Activated CD4-positive, CD25-positive, alpha-beta regulatory T cell treated with anti-CD3 and anti-CD28 coated beads, Interleukin-2, amount 50 U/mL, for 16 hours (primary cell): ENCODE measurements around the gene AOPEP.
A peak's percentile ranks its signal among the peaks of the same experiment; 100 is the strongest.

ENCODE experiments used
- DNase-seq: peaks from one replicate; pipeline ENCODE4 v3.0.0-alpha.2; 2020; ENCODE audit warnings: low read depth, low spot score

The AOPEP gene

GRCh38 chr9:95032580-95033341 lies 306.3 kb downstream of the AOPEP start:
- DNase-seq = no peak

DNA sequence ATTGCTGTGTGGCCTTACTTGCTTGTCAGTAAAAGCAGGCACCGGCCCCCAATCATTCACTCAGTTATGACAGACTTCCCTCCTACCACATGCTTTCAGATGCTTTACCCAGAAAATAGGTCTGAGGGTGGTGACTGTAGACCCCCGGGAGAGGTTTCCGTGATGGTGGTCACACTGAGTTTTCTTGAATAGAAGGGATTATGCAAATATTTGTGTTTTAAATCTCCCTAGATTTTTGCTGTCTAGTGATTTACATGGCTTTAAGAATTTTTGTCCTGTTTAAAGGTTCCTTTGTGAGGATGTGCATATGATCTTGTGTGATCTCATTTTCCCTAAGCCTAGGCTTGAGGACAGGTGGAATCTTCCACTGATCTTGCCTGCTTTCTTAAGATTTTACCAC lies 309.3 kb downstream of the AOPEP start:
- DNase-seq = no peak

- no peak for DNase-seq
Measured at GRCh38 chr9:95036676-95037075, 310.2 kb downstream of the AOPEP start.

DNA sequence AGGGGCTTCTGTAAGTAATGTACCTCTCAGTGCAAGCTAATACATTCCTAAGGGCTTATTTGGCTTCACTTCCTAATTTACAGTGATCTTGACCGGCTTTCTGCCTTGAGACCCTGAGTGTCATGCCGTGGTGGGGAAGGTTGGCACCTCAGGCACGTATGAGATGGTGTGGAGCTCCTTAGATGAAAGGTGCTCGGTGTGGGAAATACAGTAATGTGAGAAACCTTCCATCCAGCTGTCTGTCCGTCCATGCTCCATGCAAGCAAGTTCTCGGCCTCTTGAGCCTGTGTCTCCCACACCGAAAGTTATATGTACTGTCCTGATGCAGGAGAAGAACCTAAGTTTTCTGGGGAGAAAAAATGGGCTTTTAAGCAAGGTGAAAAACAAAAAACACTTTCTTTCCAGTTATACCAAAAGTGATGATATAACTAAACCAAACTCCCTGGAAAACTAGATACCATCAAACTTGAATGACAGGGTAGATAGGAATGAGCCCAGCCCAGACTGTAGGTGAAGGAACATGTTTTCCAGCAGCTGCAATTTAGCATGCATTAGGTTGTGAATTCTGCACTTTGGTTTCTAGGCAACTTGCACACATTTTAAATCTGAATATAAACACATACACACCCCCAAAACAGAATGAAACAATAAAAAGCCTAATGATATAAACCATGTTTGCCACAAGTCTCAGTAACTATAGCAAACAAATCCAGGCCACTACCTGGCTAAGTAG lies 311.5 kb downstream of the AOPEP start:
- no peak for DNase-seq

- no peak for DNase-seq
Measured at GRCh38 chr9:95038666-95039065, 312.2 kb downstream of the AOPEP start.

GRCh38 chr9:95040106-95040505 lies 313.6 kb downstream of the AOPEP start:
- DNase-seq = no peak

DNA sequence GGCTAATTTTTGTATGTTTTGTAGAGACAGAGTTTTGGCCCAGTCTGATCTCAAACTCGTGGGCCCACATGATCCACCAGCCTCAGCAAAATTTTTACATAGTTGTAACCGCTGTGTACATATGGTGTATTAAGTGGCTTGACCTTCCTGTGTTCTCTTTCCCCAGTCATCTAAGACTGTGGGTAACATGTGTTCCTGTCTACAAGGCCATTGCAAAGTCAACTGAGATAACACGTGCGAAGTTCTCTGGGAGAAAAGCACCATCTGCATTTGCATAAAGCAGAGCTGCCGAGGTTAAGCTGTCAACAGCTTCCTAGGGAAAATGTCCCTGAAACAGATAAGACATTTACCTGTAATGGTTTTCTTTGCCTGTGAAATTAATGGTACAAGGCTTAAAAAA lies 317.3 kb downstream of the AOPEP start:
- DNase-seq = no peak

- DNase-seq = no peak
Measured at GRCh38 chr9:95044731-95045508, 318.4 kb downstream of the AOPEP start.

GRCh38 chr9:95045751-95046150 lies 319.3 kb downstream of the AOPEP start:
- no peak for DNase-seq

DNA sequence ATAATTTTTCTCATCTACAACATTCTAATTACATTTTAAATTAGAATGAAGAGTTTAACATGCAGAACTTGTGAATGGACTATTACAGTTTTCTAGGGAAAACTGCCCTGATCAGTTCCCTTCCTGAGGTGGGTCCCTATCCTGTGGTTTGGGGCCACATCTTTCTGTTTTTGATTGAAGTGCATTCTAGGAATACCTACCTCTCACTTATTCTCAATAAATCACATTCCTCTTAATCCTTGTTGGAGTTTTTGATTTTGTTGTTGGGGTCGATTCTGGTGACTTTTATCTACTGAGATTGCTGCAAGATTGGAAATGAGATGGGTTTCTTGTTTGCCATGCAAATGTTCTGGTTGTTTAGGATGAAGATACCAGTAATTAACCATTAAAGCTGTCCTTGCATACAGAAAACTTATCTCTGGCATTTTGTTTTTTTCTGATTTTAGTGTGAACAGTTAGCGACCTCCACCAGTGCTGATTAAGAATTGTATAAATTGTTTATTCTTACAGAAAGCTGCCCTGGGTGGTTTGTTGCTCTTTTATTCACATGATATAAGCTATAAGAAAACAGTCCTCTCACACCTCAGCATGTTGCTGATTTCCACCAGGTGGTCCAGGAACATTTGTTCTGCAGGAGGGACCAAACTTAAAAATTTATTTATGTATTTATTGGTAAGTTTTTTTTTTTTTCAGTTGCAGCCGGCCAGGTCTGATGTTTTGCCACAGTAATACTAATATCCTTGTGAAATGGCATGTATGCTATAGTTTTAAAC lies 321.1 kb downstream of the AOPEP start:
- DNase-seq = no peak

- DNase-seq = peak; percentile 11
Measured at GRCh38 chr9:95048225-95049087, 322.0 kb downstream of the AOPEP start.

DNA sequence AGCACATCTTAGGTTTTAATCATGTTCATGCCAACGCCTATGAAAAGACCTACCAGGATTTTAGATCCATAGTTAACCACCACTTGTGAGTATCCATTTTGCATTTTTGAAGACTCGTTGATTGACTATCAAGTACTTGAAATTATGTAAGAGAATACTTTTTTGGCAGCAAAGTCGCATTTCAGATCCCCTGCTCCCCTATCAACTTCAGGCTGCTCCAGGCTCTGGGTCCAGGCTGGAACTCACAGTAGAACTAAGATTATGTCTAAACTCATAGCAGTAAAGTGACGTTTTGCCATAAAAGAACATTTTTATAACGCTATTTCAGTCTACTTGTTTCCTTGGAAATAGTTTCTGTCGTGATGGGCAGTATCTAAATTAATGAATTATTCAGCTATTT lies 323.3 kb downstream of the AOPEP start:
- DNase-seq = no peak

DNA sequence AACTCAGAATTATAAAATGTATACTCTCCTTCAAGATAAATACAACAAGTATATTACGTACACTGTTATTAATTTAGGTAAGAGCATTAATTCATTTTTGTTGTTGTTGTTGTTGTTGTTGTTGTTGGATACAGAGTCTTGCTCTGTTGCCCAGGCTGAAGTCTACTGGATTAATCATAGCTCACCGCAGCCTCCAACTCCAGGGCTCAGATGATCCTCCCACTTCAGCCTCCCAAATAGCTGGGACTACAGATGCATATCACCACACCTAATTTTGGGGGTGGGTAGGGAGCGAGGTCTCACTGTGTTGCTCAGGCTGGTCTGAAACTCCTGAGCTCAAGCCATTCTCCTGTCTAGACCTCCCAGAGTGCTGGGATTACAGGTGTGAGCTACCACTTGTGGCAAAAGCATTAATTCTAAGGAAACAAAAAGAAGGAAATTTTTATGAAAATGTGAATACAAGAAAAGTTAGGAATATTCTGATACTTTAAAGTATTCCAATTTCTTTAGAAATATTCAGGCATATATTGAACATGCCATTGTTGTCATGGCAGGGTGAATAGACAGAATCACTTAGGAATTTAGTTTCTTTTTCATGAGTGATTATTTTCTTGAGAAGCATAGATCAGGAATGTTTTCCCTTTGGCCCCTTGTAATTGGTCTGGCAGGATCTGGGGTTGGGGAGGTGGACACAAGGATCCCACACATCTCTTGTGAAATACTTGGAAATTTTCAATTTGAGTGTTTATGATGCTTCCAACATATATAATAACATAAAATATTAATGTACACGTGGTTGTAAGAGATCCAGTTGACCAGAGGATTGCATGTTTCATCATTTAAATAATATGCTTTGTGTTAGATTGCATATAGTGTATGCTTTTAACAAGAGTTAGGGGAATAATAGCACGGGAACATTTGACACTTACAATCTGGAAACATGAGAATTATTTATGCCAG lies 327.4 kb downstream of the AOPEP start:
- DNase-seq = no peak

DNA sequence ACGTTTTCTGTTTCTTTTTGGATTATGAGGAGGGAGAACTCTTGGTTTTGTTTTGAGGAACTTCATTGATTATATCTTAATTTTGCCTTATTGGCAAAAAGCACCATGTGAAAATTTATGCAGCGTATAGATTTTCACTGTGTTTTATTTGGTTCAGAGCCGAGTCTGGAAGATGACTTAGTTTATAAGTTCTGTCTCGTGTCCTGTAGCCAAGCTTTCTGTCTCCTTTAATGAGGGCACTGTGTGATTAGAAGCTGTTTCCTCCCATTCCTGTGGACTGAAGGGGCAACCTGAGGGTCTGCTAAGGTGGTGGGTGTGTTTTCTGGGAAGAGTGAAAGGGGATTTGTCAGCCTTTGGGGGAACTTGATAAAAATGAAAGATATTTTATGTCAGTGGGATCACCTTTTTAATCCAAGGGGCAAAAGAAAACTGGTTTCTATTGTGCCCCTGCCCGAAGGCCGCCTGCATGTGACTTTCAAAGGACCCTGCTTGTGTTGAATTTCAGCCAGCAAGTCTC lies 328.9 kb downstream of the AOPEP start:
- no peak for DNase-seq

GRCh38 chr9:95055851-95056551 lies 329.5 kb downstream of the AOPEP start:
- DNase-seq = no peak

DNA sequence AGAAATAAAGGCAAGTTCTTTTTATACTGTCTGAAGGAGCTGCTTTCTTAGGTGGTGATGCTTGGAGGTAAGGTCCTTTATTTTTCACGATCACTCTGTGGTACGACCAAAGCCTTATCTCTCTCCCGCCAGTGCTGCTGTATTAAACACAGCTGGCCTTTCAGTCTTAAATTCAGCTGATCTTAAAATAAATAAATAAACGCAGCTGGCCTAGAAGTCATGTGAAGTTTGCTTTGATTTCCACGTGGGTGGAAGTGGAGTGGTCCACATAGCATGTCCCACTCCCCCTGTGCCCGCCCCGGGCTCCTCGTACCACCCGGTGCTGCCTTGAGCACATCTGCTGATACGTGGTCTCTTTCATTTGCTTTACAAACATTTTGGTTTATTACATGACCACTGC lies 330.6 kb downstream of the AOPEP start:
- no peak for DNase-seq

DNA sequence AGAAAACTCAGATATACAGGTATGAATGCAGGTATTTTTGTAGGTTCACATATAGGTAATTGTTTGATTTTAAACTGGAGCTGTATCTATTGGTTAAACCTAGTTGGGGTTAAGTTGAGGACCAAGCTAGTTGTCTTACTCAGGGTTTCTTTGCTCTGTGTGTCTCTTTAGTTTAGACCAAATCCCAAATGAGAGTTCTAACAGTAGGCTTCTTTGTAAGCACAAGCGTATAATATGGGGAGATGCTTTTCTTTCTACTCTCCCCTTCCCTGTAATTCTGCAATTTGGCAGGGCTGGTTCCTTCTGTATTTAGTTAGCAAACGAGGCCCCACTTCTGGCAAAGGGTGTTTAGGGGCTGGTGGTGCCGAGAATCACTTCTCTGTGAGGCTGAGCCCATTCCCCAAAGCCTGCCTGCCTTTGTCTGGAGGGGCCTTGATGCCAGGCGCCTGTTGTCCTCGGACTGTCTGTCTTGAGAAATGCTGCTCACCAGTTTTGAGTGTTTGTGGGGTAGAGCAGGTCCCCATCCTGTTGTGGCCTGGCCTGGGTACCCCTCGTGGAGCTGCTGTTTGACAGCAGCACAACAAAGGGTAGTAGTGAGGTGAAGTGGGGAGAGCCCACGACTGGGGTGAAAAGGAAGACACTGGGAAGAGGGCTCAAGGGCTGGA lies 331.8 kb downstream of the AOPEP start:
- no peak for DNase-seq

DNA sequence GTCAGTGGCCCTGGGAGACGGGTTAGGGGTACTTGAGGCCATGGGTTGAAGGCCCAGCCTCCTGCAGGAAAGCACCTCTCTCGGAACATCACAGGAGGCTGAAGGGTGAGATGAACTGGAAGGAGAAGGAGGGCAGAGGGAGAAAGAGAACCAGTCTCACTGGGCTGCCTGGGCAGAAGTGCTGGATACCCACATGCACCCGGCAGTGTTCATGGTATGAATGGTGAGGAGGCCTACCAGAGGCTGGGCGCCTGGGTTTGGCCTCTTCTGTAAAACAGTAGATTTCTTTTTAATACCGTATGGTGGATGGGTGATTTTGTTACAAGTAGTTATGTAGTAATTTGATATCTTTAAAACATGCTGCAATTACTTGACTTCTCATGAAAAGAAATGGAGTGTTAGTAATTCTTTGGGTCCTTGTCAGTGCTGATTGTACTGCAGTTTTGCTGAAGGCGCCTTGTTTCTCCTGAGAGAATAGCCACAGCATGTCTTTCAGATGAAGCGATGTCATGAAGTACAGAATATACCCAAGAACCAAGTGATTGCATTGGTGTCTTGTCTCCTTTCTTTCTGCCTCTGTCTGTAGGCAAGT lies 332.4 kb downstream of the AOPEP start:
- DNase-seq = no peak
